Body of pancreas (tissue), 4 donors: ENCODE results near the gene CFC1B.
"Not testable (repeated sequence)": the region's sequence is repeated elsewhere in the genome, so short reads cannot be mapped to it uniquely, and the experiment has no call there.

Experiments
- POLR2A ChIP-seq, 3 donors: fragments of 450-650 bp; IDR thresholded peaks; one replicate each; pipeline ENCODE4 v1.6.1; 2016; ENCODE audit warnings: antibody characterized with exemption in 3 of 3, mild to moderate bottlenecking in 2 of 3
- TF ChIP-seq, protein P1 (sequence below), 7 experiments: fragments of 450-650 bp in 4 of 7; fragments of 200-600 bp in 3 of 7; sonication (generic) in 3 of 7; IDR thresholded peaks; one replicate each; pipeline ENCODE4 v1.5.1; 2016 to 2019; ENCODE audit warnings: antibody characterized with exemption in 7 of 7

DNA sequence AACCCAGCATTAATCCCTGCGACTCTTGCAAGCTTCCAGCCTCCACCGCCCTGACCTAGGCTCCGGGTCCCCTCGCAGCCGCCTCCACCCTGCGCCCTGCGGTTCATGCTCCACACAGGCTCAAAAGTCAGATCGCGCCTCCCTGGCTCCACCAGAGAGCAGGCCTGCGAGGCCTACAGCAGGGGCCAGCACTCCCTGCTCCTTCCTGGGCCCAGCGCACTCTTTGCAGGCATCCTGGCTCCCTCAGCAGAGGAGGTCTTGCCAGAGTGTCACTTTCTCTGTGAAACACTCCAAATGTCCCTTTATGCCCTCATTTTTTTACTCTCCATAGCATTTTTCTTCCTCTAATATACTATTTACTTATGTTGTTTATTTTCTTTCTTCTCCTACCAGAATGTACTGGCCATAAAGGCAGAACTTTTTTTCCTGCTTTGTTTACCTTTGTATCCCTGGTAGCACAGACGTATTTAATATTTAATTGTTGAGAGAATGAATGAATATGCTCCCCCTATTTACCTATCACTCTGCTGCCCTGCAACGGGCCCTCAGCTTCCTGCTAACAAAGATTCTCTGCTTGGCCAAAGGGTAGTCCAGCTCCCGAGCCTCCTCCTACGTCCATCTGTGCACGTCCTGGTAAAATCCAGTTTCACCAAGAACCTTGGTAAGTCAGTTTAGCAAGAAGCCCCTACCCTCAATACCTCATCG lies 9.1 kb upstream of the CFC1B start:
- TF ChIP-seq, protein P1, sequence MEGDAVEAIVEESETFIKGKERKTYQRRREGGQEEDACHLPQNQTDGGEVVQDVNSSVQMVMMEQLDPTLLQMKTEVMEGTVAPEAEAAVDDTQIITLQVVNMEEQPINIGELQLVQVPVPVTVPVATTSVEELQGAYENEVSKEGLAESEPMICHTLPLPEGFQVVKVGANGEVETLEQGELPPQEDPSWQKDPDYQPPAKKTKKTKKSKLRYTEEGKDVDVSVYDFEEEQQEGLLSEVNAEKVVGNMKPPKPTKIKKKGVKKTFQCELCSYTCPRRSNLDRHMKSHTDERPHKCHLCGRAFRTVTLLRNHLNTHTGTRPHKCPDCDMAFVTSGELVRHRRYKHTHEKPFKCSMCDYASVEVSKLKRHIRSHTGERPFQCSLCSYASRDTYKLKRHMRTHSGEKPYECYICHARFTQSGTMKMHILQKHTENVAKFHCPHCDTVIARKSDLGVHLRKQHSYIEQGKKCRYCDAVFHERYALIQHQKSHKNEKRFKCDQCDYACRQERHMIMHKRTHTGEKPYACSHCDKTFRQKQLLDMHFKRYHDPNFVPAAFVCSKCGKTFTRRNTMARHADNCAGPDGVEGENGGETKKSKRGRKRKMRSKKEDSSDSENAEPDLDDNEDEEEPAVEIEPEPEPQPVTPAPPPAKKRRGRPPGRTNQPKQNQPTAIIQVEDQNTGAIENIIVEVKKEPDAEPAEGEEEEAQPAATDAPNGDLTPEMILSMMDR (IDR thresholded peaks at IDR 0.05), result not testable (repeated sequence)
- not testable (repeated sequence) for TF ChIP-seq POLR2A (IDR thresholded peaks at IDR 0.05)
